Stomach (tissue), 9 donors: ENCODE results near the gene DYNC1I1. TPM values are rescaled to one million over a fixed set of nuclear protein-coding genes. Genes with fewer than 3 reads are reported as not detected.

Experiments used
- DNase-seq, 2 donors: peaks; one replicate each; pipeline versions ENCODE4 v3.0.0 to v3.0.0-alpha.2; 2013 to 2019
- H3K27ac ChIP-seq, 5 donors: fragments of 200-600 bp in 4 of 5; sonication (generic) in 4 of 5; one replicate each; pipeline ENCODE4 v1.5.1; 2013 to 2019; ENCODE audit warnings: mild to moderate bottlenecking in 1 of 5, moderate library complexity in 1 of 5
- H3K27me3 ChIP-seq, 3 donors: fragments of 200-600 bp; sonication (generic); one replicate each; pipeline ENCODE4 v1.5.1; 2017 to 2019; ENCODE audit warnings: mixed run types in 1 of 3
- H3K36me3 ChIP-seq, 4 donors: fragments of 200-600 bp; sonication (generic); 1 replicate in 3 of 4; 2 replicates in 1 of 4; pipeline ENCODE4 v1.5.1; 2016 to 2019
- H3K4me1 ChIP-seq, 4 donors: fragments of 200-600 bp; sonication (generic); one replicate each; pipeline ENCODE4 v1.5.1; 2016 to 2019
- H3K4me3 ChIP-seq, 4 donors: fragments of 200-600 bp; sonication (generic) in 3 of 4; one replicate each; pipeline ENCODE4 v1.5.1; 2016 to 2019; ENCODE audit warnings: mild to moderate bottlenecking in 1 of 4
- H3K9me3 ChIP-seq, 4 donors: fragments of 200-600 bp; sonication (generic); one replicate each; pipeline ENCODE4 v1.5.1; 2016 to 2019
- EP300 ChIP-seq: sonication (generic); formaldehyde crosslinking; IDR thresholded peaks from one replicate; pipeline ENCODE4 v1.6.1; 2017; ENCODE audit warnings: antibody characterized with exemption
- POLR2A ChIP-seq, 4 donors: fragments of 450-650 bp; IDR thresholded peaks; one replicate each; pipeline ENCODE4 v1.6.1; 2016; ENCODE audit warnings: antibody characterized with exemption in 4 of 4, control low read depth in 2 of 4, mild to moderate bottlenecking in 1 of 4, moderate library complexity in 1 of 4
- POLR2AphosphoS5 ChIP-seq, 3 donors: sonication (generic); formaldehyde crosslinking; IDR thresholded peaks; one replicate each; pipeline ENCODE4 v1.6.1; 2016; ENCODE audit warnings: antibody characterized with exemption in 3 of 3
- WGBS, 5 donors: extraction: QIAGEN DNeasy Blood & Tissue Kit in 3 of 5; methylation state at CpG; one replicate each; pipeline versions ENCODE4 v1.1.5 to v1.1.7; 2013 to 2018; 5-methylcytosine and 5-hydroxymethylcytosine counted together
- intact Hi-C: fragments of 100-400 bp; cut with DNase I; formaldehyde crosslinking; loops from one replicate; pipeline ENCODE4 v1.15.1; 2023; ENCODE audit warnings: low total_unique reads
- polyA plus RNA-seq, 3 donors: library from polyadenylated mRNA; stranded (reverse); fragments of 200-250 nt; gene quantifications; one replicate each; pipeline ENCODE4 v1.2.3, GENCODE V29; 2013
- total RNA-seq, 5 donors: library from RNA; depleted of rRNA; stranded (reverse); fragments of >200 nt; gene quantifications; one replicate each; pipeline versions ENCODE4 v1.1.0 to v1.2.3, GENCODE V29; 2014 to 2016
- TF ChIP-seq, protein P1 (sequence below), 7 experiments: fragments of 450-650 bp in 4 of 7; fragments of 200-600 bp in 3 of 7; sonication (generic) in 3 of 7; IDR thresholded peaks; one replicate each; pipeline ENCODE4 v1.5.1; 2016 to 2019; ENCODE audit warnings: antibody characterized with exemption in 7 of 7, control low read depth in 2 of 7, mild to moderate bottlenecking in 1 of 7
- donor health status: healthy with polysubstance abuse.
- donor health status: Bipolar disorder and iron deficiency.
- donor health status: healthy.

DYNC1I1 gene
- total and polyA plus RNA-seq, 8 donors, result 0.93 to 69.4 (median 5.3) TPM

GRCh38 chr7:95820778-95821177, 48.4 kb downstream of the DYNC1I1 start:
- TF ChIP-seq POLR2A (IDR thresholded peaks at IDR 0.05), result no peak
- no peak for TF ChIP-seq EP300
- TF ChIP-seq POLR2AphosphoS5 (IDR thresholded peaks at IDR 0.05), result no peak
- TF ChIP-seq, protein P1, sequence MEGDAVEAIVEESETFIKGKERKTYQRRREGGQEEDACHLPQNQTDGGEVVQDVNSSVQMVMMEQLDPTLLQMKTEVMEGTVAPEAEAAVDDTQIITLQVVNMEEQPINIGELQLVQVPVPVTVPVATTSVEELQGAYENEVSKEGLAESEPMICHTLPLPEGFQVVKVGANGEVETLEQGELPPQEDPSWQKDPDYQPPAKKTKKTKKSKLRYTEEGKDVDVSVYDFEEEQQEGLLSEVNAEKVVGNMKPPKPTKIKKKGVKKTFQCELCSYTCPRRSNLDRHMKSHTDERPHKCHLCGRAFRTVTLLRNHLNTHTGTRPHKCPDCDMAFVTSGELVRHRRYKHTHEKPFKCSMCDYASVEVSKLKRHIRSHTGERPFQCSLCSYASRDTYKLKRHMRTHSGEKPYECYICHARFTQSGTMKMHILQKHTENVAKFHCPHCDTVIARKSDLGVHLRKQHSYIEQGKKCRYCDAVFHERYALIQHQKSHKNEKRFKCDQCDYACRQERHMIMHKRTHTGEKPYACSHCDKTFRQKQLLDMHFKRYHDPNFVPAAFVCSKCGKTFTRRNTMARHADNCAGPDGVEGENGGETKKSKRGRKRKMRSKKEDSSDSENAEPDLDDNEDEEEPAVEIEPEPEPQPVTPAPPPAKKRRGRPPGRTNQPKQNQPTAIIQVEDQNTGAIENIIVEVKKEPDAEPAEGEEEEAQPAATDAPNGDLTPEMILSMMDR (IDR thresholded peaks at IDR 0.05), result no peak
- H3K27ac ChIP-seq, result no peak overlapping the region
- H3K4me1 ChIP-seq, result no peaks in the 10 kb centered on the region
- WGBS, 5 donors, result 71 to 92% (median 80%) methylated on average over 7 of the region's 7 CpGs
- H3K9me3 ChIP-seq, result no peaks in the 10 kb centered on the region
- no peak overlapping the region for H3K4me3 ChIP-seq
- no peak for DNase-seq
- H3K27me3 ChIP-seq, result no peaks in the 10 kb centered on the region
- intact Hi-C loops, result no loop called here
- H3K36me3 ChIP-seq, result no peaks in the 10 kb centered on the region

DNA sequence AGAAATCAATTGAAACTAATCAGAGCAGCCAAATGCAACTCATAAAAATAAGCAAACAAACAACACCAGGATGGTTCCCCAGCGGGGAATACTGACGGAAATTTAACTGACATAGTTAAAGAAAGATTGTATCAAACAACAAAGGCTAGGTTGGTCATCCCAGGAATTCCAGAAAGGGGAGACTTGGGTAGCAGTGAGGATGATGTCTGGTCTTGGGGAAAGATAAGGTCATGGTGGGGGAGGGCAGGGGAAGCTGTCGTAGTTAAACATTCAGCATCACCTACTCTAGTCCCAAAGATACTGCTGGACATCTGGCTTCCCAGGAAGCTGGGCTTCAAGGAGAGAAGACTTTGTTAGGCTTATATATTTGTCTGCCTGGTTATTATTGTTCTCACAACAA, 50.4 kb downstream of the DYNC1I1 start:
- Histone ChIP-seq H3K27ac (no peak overlapping the region), H3K4me3 (no peak overlapping the region), H3K4me1 (no peaks in the 10 kb centered on the region), H3K36me3 (no peaks in the 10 kb centered on the region), H3K27me3 (no peaks in the 10 kb centered on the region), H3K9me3 (no peaks in the 10 kb centered on the region)
- TF ChIP-seq EP300 (no peak), POLR2A (IDR thresholded peaks at IDR 0.05) (no peak), POLR2AphosphoS5 (IDR thresholded peaks at IDR 0.05) (no peak)
- TF ChIP-seq, protein P1 (IDR thresholded peaks at IDR 0.05), result no peak
- DNase-seq, result no peak
- intact Hi-C loops, result no loop called here
- WGBS, 5 donors, result 70 to 77% (median 75%) methylated on average over 3 of the region's 3 CpGs

DNA sequence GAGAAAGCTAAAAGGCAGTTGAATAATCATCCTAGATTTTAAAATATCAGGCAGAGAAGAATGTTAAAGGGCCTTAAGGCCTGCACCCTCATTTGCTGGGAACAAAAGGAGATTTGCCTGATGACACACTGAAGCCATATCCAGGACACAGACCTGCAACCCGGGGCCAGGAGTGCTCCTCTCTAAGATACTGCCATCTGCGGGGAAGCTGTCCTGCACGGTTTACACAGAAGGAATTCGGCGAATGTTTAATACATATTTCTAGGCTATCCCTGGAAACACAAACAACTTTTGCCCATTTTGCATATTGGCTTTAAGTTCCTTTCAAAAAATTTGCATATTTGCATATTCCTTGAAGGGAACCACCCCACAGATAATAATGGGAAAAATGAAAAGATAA, 52.3 kb downstream of the DYNC1I1 start:
- Histone ChIP-seq H3K4me1 (no peaks in the 10 kb centered on the region), H3K36me3 (no peaks in the 10 kb centered on the region), H3K4me3 (no peak overlapping the region), H3K27ac (no peak overlapping the region), H3K9me3 (no peaks in the 10 kb centered on the region), H3K27me3 (no peaks in the 10 kb centered on the region)
- intact Hi-C loops, result no loop called here
- no peak for TF ChIP-seq POLR2A (IDR thresholded peaks at IDR 0.05)
- TF ChIP-seq, protein P1 (IDR thresholded peaks at IDR 0.05), result no peak
- no peak for TF ChIP-seq EP300
- TF ChIP-seq POLR2AphosphoS5 (IDR thresholded peaks at IDR 0.05), result no peak
- WGBS, 5 donors, result 78 to 89% (median 88%) methylated on average over 5 of the region's 5 CpGs
- DNase-seq, result no peak

DNA sequence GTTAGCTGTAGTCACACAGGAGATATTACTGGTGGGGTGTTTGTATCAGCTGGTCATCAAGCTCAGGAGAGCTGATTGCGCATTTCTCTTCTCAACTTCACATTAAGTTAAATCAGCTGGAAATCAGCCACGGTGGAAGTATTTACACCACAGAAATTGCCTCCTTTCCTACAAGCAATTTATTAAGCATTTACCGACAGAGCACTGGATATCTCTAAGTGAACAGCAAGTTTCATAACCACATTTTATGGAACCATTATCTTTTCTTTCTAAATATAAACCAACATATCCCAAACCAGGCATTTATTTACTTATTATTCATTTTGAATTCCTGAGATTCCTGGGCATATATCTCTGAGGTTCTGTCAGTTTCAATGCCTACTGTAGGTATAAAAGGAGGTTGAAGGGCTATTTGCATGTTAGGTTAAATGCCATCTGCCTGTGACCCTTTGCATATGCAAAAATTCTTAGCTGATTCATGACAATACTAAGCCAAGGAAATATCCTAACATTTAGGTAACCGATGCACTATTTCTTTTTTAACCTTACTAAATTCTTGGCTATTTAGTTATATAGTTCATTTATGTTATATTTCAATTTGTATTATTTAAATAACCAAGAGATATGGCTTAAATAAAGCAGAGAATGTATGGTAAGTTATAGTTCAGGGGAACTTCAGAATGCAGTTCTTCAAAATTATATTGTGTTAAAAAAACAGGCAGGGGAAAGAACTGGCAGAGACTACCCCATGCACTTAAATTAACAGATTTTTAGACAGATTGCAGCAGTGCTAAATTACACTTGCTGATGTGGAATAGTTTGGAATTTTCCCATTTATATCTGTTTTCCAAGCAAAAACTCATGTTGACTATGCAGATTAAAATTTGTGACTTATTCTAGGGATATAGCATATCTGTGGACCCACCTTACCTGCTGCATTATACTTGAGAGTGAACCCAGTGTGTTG, 56.8 kb downstream of the DYNC1I1 start:
- no peaks in the 10 kb centered on the region for H3K36me3 ChIP-seq
- TF ChIP-seq POLR2AphosphoS5 (IDR thresholded peaks at IDR 0.05) (no peak), EP300 (no peak), POLR2A (IDR thresholded peaks at IDR 0.05) (no peak)
- TF ChIP-seq, protein P1 (IDR thresholded peaks at IDR 0.05), result no peak
- 58 to 69% (median 62%) methylated on average over 4 of the region's 4 CpGs for WGBS, 5 donors
- no peak for DNase-seq
- intact Hi-C loops, result no loop called here
- no peaks in the 10 kb centered on the region for H3K9me3 ChIP-seq
- H3K4me3 ChIP-seq, result no peak overlapping the region
- no peaks in the 10 kb centered on the region for H3K4me1 ChIP-seq
- no peak overlapping the region for H3K27ac ChIP-seq
- no peaks in the 10 kb centered on the region for H3K27me3 ChIP-seq
